ENCODE measurements around the gene ZNF784.
A peak's percentile ranks its signal among the peaks of the same experiment; 100 is the strongest.

Gene ZNF784

GRCh38 chr19:55642153-55643002 lies 18.0 kb upstream of the ZNF784 start (continued):
- TF ChIP-seq ZNF639 (tag by site-specific recombination; IDR thresholded peaks at IDR 0.05) (no peak), ZNF169 (tag by site-specific recombination; IDR thresholded peaks at IDR 0.05) (no peak), ZBTB20 (tag by site-specific recombination; IDR thresholded peaks at IDR 0.05) (peak; percentile 16; the same call in 1 of the 2 replicates), ZNF335 (tag by site-specific recombination; conservative IDR thresholded peaks at IDR 0.05) (peak; percentile 77), ZNF16 (tag by site-specific recombination; IDR thresholded peaks at IDR 0.05; ENCODE audit: low read depth) (no peak), PRDM1 (tag by site-specific recombination; IDR thresholded peaks at IDR 0.05) (peak; percentile 93), ZNF37A (tag by site-specific recombination; IDR thresholded peaks at IDR 0.05) (no peak), ZBTB21 (tag by site-specific recombination; IDR thresholded peaks at IDR 0.05) (no peak), SP2 (tag by site-specific recombination; IDR thresholded peaks at IDR 0.05) (peak; percentile 18), PBX3 (CRISPR knock-in tag; IDR thresholded peaks at IDR 0.05) (0 out of 2 replicates have a peak, but pooled peaks have one; percentile 61), GLIS1 (tag by site-specific recombination; IDR thresholded peaks at IDR 0.05) (peak; percentile 87), ZNF677 (tag by site-specific recombination; IDR thresholded peaks at IDR 0.05) (0 out of 2 replicates have a peak, but pooled peaks have one; percentile 36), ZFHX2 (tag by site-specific recombination; conservative IDR thresholded peaks at IDR 0.05) (0 out of 2 replicates have a peak, but pooled peaks have one; percentile 14), ZSCAN23 (tag by site-specific recombination; IDR thresholded peaks at IDR 0.05) (no peak), ZNF26 (tag by site-specific recombination; IDR thresholded peaks at IDR 0.05) (no peak), ZNF704 (tag by site-specific recombination; IDR thresholded peaks at IDR 0.05) (no peak), ZBTB11 (tag by site-specific recombination; conservative IDR thresholded peaks at IDR 0.05; ENCODE audit: low read depth) (0 out of 2 replicates have a peak, but pooled peaks have one; percentile 12), PRDM4 (tag by site-specific recombination; IDR thresholded peaks at IDR 0.05) (no peak), ZIC2 (tag by site-specific recombination; IDR thresholded peaks at IDR 0.05) (no peak), ZNF488 (tag by site-specific recombination; IDR thresholded peaks at IDR 0.05) (no peak), ZNF670 (tag by site-specific recombination; IDR thresholded peaks at IDR 0.05; ENCODE audit: low read depth) (no peak), GLIS2 (tag by site-specific recombination; IDR thresholded peaks at IDR 0.05) (peak; percentile 73), ZNF48 (tag by site-specific recombination; IDR thresholded peaks at IDR 0.05) (no peak), ZNF777 (tag by site-specific recombination; IDR thresholded peaks at IDR 0.05; ENCODE audit: borderline replicate concordance) (no peak), ELK4 (IDR thresholded peaks at IDR 0.05; ENCODE audit: borderline replicate concordance, low read depth, low read length) (no peak), ZBTB1 (tag by site-specific recombination; IDR thresholded peaks at IDR 0.05) (no peak)
